HEK293 (cell line): ENCODE results near the gene LMAN1L.

Experiments
- CTCF ChIP-seq: fragments of 450-650 bp; formaldehyde crosslinking; IDR thresholded peaks from 2 replicates; pipeline ENCODE4 v1.5.1; 2016; ENCODE audit warnings: missing biosample characterization, missing genetic modification characterization
- TSHZ1 ChIP-seq: fragments of 450-650 bp; formaldehyde crosslinking; IDR thresholded peaks from 2 replicates; pipeline ENCODE4 v1.5.1; 2016; ENCODE audit warnings: missing biosample characterization, missing genetic modification characterization, borderline replicate concordance
- ZBTB21 ChIP-seq: fragments of 450-650 bp; formaldehyde crosslinking; IDR thresholded peaks from 2 replicates; pipeline ENCODE4 v1.5.1; 2017; ENCODE audit warnings: missing biosample characterization, missing genetic modification characterization
- ZNF169 ChIP-seq: fragments of 450-650 bp; formaldehyde crosslinking; IDR thresholded peaks from 2 replicates; pipeline ENCODE4 v1.5.1; 2016; ENCODE audit warnings: missing biosample characterization, missing genetic modification characterization
- ZNF280D ChIP-seq: fragments of 450-650 bp; formaldehyde crosslinking; IDR thresholded peaks from 2 replicates; pipeline ENCODE4 v1.5.1; 2016; ENCODE audit warnings: missing biosample characterization, missing genetic modification characterization
- ZSCAN18 ChIP-seq: fragments of 450-650 bp; formaldehyde crosslinking; IDR thresholded peaks from 2 replicates; pipeline ENCODE4 v1.5.1; 2016; ENCODE audit warnings: missing biosample characterization, missing genetic modification characterization

GRCh38 chr15:74778599-74778970 lies 34.0 kb upstream of the LMAN1L start:
- TF ChIP-seq ZNF169 (tag by site-specific recombination) (no peak), CTCF (tag by site-specific recombination) (no peak), ZBTB21 (tag by site-specific recombination) (no peak), ZNF280D (tag by site-specific recombination) (no peak), ZSCAN18 (no peak), TSHZ1 (tag by site-specific recombination) (no peak)
